WTC11 (cell line): ENCODE measurements around the gene DGKG. TPM values are rescaled to one million over a fixed set of nuclear protein-coding genes. Genes with fewer than 3 reads are reported as not detected.

Experiments
- ATAC-seq: fragments of 200-7000 bp; cut with Tn5 transposase; 2 replicates; pipeline ENCODE4 v1.10.0; 2021; ENCODE audit warnings: mild to moderate bottlenecking, moderate library complexity
- CTCF ChIA-PET: fragments of 300-600 bp; sonication (Branson Sonifier 250); formaldehyde crosslinking; loops from one replicate; lab custom pipeline; 2021; ENCODE audit warnings: antibody characterized with exemption; lab: Charles Lee
- POLR2A ChIA-PET: fragments of 350-600 bp; sonication (Branson Sonifier 250); formaldehyde crosslinking; loops from one replicate; lab custom pipeline; 2021; ENCODE audit warnings: antibody characterized with exemption; lab: Charles Lee
- DNase-seq: peaks from one replicate; pipeline ENCODE4 v3.0.0; 2021; ENCODE audit warnings: low spot score
- H3K27ac Mint-ChIP-seq: 2 replicates; pipeline ENCODE4 v1.8.0; 2021; ENCODE audit warnings: mixed read lengths
- H3K27me3 Mint-ChIP-seq: 2 replicates; pipeline ENCODE4 v1.8.0; 2021; ENCODE audit warnings: low read depth, mild to moderate bottlenecking, moderate library complexity, mixed read lengths
- H3K36me3 Mint-ChIP-seq: 2 replicates; pipeline ENCODE4 v1.8.0; 2021; ENCODE audit warnings: mixed read lengths
- H3K4me1 Mint-ChIP-seq: 2 replicates; pipeline ENCODE4 v1.8.0; 2022; ENCODE audit warnings: mixed read lengths
- H3K4me3 Mint-ChIP-seq: 2 replicates; pipeline ENCODE4 v1.8.0; 2021; ENCODE audit warnings: mild to moderate bottlenecking, moderate library complexity, mixed read lengths
- H3K9me3 Mint-ChIP-seq: 2 replicates; pipeline ENCODE4 v1.8.0; 2021; ENCODE audit warnings: mixed read lengths
- CREB1 ChIP-seq: sonication (generic); formaldehyde crosslinking; IDR thresholded peaks from 2 replicates; pipeline ENCODE4 v1.8.0; 2023; ENCODE audit warnings: mild to moderate bottlenecking, missing genetic modification reagents
- ELF4 ChIP-seq: sonication (generic); formaldehyde crosslinking; IDR thresholded peaks from 2 replicates; pipeline ENCODE4 v1.8.1; 2022; ENCODE audit warnings: low read depth, mild to moderate bottlenecking, moderate library complexity, missing genetic modification reagents
- EMX1 ChIP-seq: fragments of 250-450 bp; sonication (Bioruptor Pico); IDR thresholded peaks from 2 replicates; pipeline ENCODE4 v1.8.0; 2021; ENCODE audit warnings: mild to moderate bottlenecking
- FOXJ3 ChIP-seq: sonication (generic); formaldehyde crosslinking; IDR thresholded peaks from 2 replicates; pipeline ENCODE4 v1.9.0; 2021; ENCODE audit warnings: missing genetic modification reagents, mild to moderate bottlenecking, borderline replicate concordance
- IRF1 ChIP-seq: sonication (generic); formaldehyde crosslinking; IDR thresholded peaks from 2 replicates; pipeline ENCODE4 v1.8.0; 2023; ENCODE audit warnings: missing genetic modification reagents
- JAZF1 ChIP-seq: fragments of 250-450 bp; sonication (Bioruptor Pico); IDR thresholded peaks from 2 replicates; pipeline ENCODE4 v1.9.0; 2021; ENCODE audit warnings: moderate library complexity, mild to moderate bottlenecking, inconsistent platforms
- OVOL2 ChIP-seq: fragments of 250-450 bp; sonication (Bioruptor Pico); IDR thresholded peaks from 2 replicates; pipeline ENCODE4 v1.9.0; 2021; ENCODE audit warnings: mild to moderate bottlenecking, borderline replicate concordance
- PRDM15 ChIP-seq: sonication (generic); formaldehyde crosslinking; IDR thresholded peaks from 2 replicates; pipeline ENCODE4 v1.8.0; 2022; ENCODE audit warnings: missing genetic modification reagents
- PRRX2 ChIP-seq: fragments of 250-450 bp; sonication (Bioruptor Pico); IDR thresholded peaks from 2 replicates; pipeline ENCODE4 v1.8.0; 2021; ENCODE audit warnings: mild to moderate bottlenecking
- RORB ChIP-seq: fragments of 250-450 bp; sonication (Bioruptor Pico); IDR thresholded peaks from 2 replicates; pipeline ENCODE4 v1.9.0; 2021; ENCODE audit warnings: mild to moderate bottlenecking
- SMAD3 ChIP-seq: sonication (generic); formaldehyde crosslinking; IDR thresholded peaks from 2 replicates; pipeline ENCODE4 v1.8.0; 2022; ENCODE audit warnings: missing genetic modification reagents, mild to moderate bottlenecking, borderline replicate concordance
- SOX15 ChIP-seq: fragments of 250-450 bp; sonication (Bioruptor Pico); IDR thresholded peaks from 2 replicates; pipeline ENCODE4 v1.9.0; 2021; ENCODE audit warnings: mild to moderate bottlenecking
- SP1 ChIP-seq: sonication (generic); formaldehyde crosslinking; conservative IDR thresholded peaks from 2 replicates; pipeline ENCODE4 v1.8.1; 2022; ENCODE audit warnings: missing genetic modification reagents
- ZNF317 ChIP-seq: sonication (generic); formaldehyde crosslinking; IDR thresholded peaks from 2 replicates; pipeline ENCODE4 v1.8.1; 2023; ENCODE audit warnings: low read depth, mild to moderate bottlenecking, moderate library complexity, missing genetic modification reagents, borderline replicate concordance
- ZNF512 ChIP-seq: sonication (generic); formaldehyde crosslinking; IDR thresholded peaks from 2 replicates; pipeline ENCODE4 v1.8.1; 2022; ENCODE audit warnings: missing genetic modification reagents, borderline replicate concordance
- total RNA-seq: library from RNA; stranded (reverse); gene quantifications from 3 replicates; pipeline ENCODE4 v1.2.3, GENCODE V29; 2021
- TF ChIP-seq, protein P1 (sequence below): sonication (generic); formaldehyde crosslinking; IDR thresholded peaks from 2 replicates; pipeline ENCODE4 v1.8.0; 2022; ENCODE audit warnings: mild to moderate bottlenecking, missing genetic modification reagents
- TF ChIP-seq, protein P2 (sequence below): sonication (generic); formaldehyde crosslinking; IDR thresholded peaks from 2 replicates; pipeline ENCODE4 v1.8.0; 2023; ENCODE audit warnings: mild to moderate bottlenecking, missing genetic modification reagents
- TF ChIP-seq, protein P3 (sequence below): sonication (generic); formaldehyde crosslinking; IDR thresholded peaks from 2 replicates; pipeline ENCODE4 v1.8.1; 2022; ENCODE audit warnings: low read depth, mild to moderate bottlenecking, moderate library complexity, missing genetic modification reagents, borderline replicate concordance

DGKG gene
- total RNA-seq, 1 experiment from 2014 or later: 0.92 TPM

GRCh38 chr3:186184021-186184420, 178.0 kb downstream of the DGKG start (continued):
- no peak for TF ChIP-seq CREB1

DNA sequence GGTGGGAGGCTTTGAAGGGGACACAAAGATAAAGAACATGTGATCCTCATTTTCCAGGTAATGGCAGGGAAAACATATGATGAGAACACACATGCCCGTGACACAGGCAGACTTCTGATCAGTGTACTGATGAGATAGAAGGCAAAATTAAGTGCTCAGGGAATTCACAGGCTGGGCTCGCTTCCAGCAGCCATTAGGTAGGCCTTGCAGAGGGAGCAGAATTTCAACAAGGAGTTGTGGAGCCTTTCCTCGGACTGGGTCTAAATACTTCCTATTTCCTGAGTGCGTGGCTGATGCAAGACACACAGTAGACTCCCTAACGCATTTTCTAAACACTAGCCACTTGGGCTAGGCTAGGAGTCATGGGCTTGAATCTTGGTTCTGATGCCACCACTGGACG, 179.2 kb downstream of the DGKG start:
- POLR2A ChIA-PET: no interaction called here
- CTCF ChIA-PET: no interaction called here
- DNase-seq: no peak
- Mint-ChIP-seq H3K9me3 (peaks cover 4% of the 10 kb centered on the region), H3K4me1 (peaks cover 3% of the 10 kb centered on the region; the same call in 1 of the 2 replicates)
- TF ChIP-seq SOX15 (CRISPR knock-in tag) (no peak), SP1 (CRISPR knock-in tag) (no peak), RORB (no peak), SMAD3 (CRISPR knock-in tag) (no peak), FOXJ3 (CRISPR knock-in tag) (no peak), ZNF512 (CRISPR knock-in tag) (no peak), OVOL2 (CRISPR knock-in tag) (no peak), ZNF317 (CRISPR knock-in tag) (no peak)
- TF ChIP-seq, protein P1, sequence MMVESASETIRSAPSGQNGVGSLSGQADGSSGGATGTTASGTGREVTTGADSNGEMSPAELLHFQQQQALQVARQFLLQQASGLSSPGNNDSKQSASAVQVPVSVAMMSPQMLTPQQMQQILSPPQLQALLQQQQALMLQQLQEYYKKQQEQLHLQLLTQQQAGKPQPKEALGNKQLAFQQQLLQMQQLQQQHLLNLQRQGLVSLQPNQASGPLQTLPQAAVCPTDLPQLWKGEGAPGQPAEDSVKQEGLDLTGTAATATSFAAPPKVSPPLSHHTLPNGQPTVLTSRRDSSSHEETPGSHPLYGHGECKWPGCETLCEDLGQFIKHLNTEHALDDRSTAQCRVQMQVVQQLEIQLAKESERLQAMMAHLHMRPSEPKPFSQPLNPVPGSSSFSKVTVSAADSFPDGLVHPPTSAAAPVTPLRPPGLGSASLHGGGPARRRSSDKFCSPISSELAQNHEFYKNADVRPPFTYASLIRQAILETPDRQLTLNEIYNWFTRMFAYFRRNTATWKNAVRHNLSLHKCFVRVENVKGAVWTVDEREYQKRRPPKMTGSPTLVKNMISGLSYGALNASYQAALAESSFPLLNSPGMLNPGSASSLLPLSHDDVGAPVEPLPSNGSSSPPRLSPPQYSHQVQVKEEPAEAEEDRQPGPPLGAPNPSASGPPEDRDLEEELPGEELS (CRISPR knock-in tag): no peak
- TF ChIP-seq, all 79 proteins: peak for 0
- Mint-ChIP-seq H3K4me3 (no peak overlapping the region), H3K36me3 (no peaks in the 10 kb centered on the region), H3K27me3 (peaks cover 9% of the 10 kb centered on the region), H3K27ac (no peak overlapping the region)
- ATAC-seq: no peak

DNA sequence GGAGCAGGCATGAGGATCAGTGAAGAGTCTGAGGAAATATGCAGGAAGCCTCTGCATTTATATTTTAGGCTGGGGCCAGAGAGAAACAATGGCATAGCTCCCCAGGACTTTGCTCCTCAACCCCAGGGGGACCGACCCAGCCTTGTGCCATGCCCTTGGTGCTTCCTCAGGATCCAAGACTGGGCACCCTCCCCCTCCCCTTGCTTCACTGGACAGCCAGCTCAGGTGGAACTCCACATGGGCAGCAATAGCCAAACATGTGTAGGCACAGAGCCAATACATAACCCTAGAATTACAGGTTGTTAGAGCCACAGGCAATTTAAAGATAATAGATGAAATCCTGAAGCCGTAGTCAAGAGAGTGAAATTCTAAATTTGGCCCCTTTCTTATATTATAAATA, 180.1 kb downstream of the DGKG start:
- Mint-ChIP-seq H3K27ac (no peak overlapping the region), H3K9me3 (peaks cover 6% of the 10 kb centered on the region), H3K36me3 (no peaks in the 10 kb centered on the region), H3K4me3 (no peak overlapping the region), H3K4me1 (peaks cover 3% of the 10 kb centered on the region; the same call in 1 of the 2 replicates), H3K27me3 (peaks cover 3% of the 10 kb centered on the region)
- CTCF ChIA-PET: no interaction called here
- ATAC-seq (no peak), DNase-seq (no peak)
- POLR2A ChIA-PET: no interaction called here
- TF ChIP-seq, protein P2, sequence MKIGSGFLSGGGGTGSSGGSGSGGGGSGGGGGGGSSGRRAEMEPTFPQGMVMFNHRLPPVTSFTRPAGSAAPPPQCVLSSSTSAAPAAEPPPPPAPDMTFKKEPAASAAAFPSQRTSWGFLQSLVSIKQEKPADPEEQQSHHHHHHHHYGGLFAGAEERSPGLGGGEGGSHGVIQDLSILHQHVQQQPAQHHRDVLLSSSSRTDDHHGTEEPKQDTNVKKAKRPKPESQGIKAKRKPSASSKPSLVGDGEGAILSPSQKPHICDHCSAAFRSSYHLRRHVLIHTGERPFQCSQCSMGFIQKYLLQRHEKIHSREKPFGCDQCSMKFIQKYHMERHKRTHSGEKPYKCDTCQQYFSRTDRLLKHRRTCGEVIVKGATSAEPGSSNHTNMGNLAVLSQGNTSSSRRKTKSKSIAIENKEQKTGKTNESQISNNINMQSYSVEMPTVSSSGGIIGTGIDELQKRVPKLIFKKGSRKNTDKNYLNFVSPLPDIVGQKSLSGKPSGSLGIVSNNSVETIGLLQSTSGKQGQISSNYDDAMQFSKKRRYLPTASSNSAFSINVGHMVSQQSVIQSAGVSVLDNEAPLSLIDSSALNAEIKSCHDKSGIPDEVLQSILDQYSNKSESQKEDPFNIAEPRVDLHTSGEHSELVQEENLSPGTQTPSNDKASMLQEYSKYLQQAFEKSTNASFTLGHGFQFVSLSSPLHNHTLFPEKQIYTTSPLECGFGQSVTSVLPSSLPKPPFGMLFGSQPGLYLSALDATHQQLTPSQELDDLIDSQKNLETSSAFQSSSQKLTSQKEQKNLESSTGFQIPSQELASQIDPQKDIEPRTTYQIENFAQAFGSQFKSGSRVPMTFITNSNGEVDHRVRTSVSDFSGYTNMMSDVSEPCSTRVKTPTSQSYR: no peak
- TF ChIP-seq ELF4 (no peak), CREB1 (no peak), JAZF1 (CRISPR knock-in tag) (no peak), EMX1 (CRISPR knock-in tag) (no peak), PRDM15 (CRISPR knock-in tag) (no peak), IRF1 (CRISPR knock-in tag) (no peak), PRRX2 (CRISPR knock-in tag) (no peak)
- TF ChIP-seq, protein P3, sequence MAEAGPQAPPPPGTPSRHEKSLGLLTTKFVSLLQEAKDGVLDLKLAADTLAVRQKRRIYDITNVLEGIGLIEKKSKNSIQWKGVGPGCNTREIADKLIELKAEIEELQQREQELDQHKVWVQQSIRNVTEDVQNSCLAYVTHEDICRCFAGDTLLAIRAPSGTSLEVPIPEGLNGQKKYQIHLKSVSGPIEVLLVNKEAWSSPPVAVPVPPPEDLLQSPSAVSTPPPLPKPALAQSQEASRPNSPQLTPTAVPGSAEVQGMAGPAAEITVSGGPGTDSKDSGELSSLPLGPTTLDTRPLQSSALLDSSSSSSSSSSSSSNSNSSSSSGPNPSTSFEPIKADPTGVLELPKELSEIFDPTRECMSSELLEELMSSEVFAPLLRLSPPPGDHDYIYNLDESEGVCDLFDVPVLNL (CRISPR knock-in tag): no peak
